IPS-20b (cell line): ENCODE data around the gene PAGE4.
A peak's percentile ranks its signal among the peaks of the same experiment; 100 is the strongest.

Experiments used
- H3K27ac ChIP-seq: one replicate; pipeline ENCODE4 v1.5.1; 2013; ENCODE audit warnings: low read length
- H3K27me3 ChIP-seq: 2 replicates; pipeline ENCODE4 v1.6.1; 2013; ENCODE audit warnings: mild to moderate bottlenecking, low read length, inconsistent platforms; ENCODE audit not compliant: insufficient read depth
- H3K36me3 ChIP-seq: 2 replicates; pipeline ENCODE4 v1.6.1; 2013; ENCODE audit warnings: low read depth, mild to moderate bottlenecking, inconsistent platforms, low read length, moderate library complexity; ENCODE audit not compliant: insufficient read depth
- H3K4me1 ChIP-seq: 2 replicates; pipeline ENCODE4 v1.6.1; 2013; ENCODE audit warnings: mild to moderate bottlenecking, control low read depth, inconsistent platforms, low read length, moderate library complexity; ENCODE audit not compliant: insufficient read depth
- H3K4me3 ChIP-seq: 2 replicates; pipeline ENCODE4 v1.5.1; 2013; ENCODE audit warnings: mild to moderate bottlenecking, low read length, inconsistent platforms
- H3K9ac ChIP-seq: 2 replicates; pipeline ENCODE4 v1.6.1; 2013; ENCODE audit warnings: low read depth, mild to moderate bottlenecking, inconsistent platforms, low read length, moderate library complexity
- H3K9me3 ChIP-seq: 2 replicates; pipeline ENCODE4 v1.6.1; 2013; ENCODE audit warnings: mild to moderate bottlenecking, low read depth, low read length, inconsistent platforms; ENCODE audit not compliant: insufficient read depth

The PAGE4 gene

GRCh38 chrX:49877397-49878101 is 48.4 kb downstream of the PAGE4 start:
- Histone ChIP-seq H3K4me3 (no peak overlapping the region), H3K27ac (no peak overlapping the region), H3K27me3 (peaks cover 11% of the 10 kb centered on the region), H3K9me3 (no peaks in the 10 kb centered on the region), H3K4me1 (no peaks in the 10 kb centered on the region), H3K36me3 (no peaks in the 10 kb centered on the region), H3K9ac (no peak overlapping the region)

GRCh38 chrX:49878128-49878833 is 49.2 kb downstream of the PAGE4 start:
- Histone ChIP-seq H3K4me1 (no peaks in the 10 kb centered on the region), H3K27me3 (peaks cover 11% of the 10 kb centered on the region), H3K9me3 (no peaks in the 10 kb centered on the region), H3K9ac (peak overlapping the region; percentile 77; the same call in 1 of the 2 replicates), H3K4me3 (peak overlapping the region; percentile 76; the same call in 1 of the 2 replicates), H3K27ac (no peak overlapping the region), H3K36me3 (no peaks in the 10 kb centered on the region)

GRCh38 chrX:49878834-49879655 is 49.9 kb downstream of the PAGE4 start, which contains the start of gene USP27X:
Gene USP27X (plus strand): TSS chrX:49879484. CDS start chrX:49880308, 824 bp downstream.
- no peaks in the 10 kb centered on the region for H3K36me3 ChIP-seq
- H3K4me3 ChIP-seq: peak within 1 kb of the TSS; percentile 76
- peaks cover 11% of the 10 kb centered on the region for H3K27me3 ChIP-seq
- H3K4me1 ChIP-seq: no peaks in the 10 kb centered on the region
- no peak within 1 kb of the TSS for H3K27ac ChIP-seq
- H3K9ac ChIP-seq: peak within 1 kb of the TSS; percentile 77; the same call in 1 of the 2 replicates
- H3K9me3 ChIP-seq: no peaks in the 10 kb centered on the region

GRCh38 chrX:49879656-49880277 is 50.7 kb downstream of the PAGE4 start:
- peak overlapping the region; percentile 64; the same call in 1 of the 2 replicates for H3K9ac ChIP-seq
- H3K4me3 ChIP-seq: peak overlapping the region; percentile 76
- peaks cover 11% of the 10 kb centered on the region for H3K27me3 ChIP-seq
- H3K27ac ChIP-seq: no peak overlapping the region
- no peaks in the 10 kb centered on the region for H3K9me3 ChIP-seq
- H3K4me1 ChIP-seq: no peaks in the 10 kb centered on the region
- no peaks in the 10 kb centered on the region for H3K36me3 ChIP-seq

- H3K9me3 ChIP-seq: no peaks in the 10 kb centered on the region
- peaks cover 11% of the 10 kb centered on the region for H3K27me3 ChIP-seq
- peak overlapping the region; percentile 76; the same call in 1 of the 2 replicates for H3K4me3 ChIP-seq
- H3K27ac ChIP-seq: no peak overlapping the region
- no peaks in the 10 kb centered on the region for H3K4me1 ChIP-seq
- no peaks in the 10 kb centered on the region for H3K36me3 ChIP-seq
- no peak overlapping the region for H3K9ac ChIP-seq
These were observed 51.6 kb downstream of the PAGE4 start for GRCh38 chrX:49880668-49881067.
